ENCODE results near the gene PDE6A.

DNA sequence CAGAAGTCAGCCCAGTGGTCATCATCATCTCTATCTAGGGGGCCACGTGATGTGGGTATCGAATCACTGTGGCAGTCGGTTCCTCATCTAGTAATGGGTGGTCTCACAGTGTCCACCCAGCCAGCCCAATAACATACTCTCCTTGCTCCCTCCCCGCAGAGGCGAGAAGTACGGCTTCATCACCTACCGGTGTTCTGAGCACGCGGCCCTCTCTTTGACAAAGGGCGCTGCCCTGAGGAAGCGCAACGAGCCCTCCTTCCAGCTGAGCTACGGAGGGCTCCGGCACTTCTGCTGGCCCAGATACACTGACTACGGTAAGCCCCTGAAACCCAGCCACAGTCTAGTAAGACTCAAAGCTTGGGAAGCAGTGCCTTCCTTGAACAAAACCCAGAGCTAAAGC, 99.0 kb downstream of the PDE6A start:
- TF ChIP-seq CBX8 (IDR thresholded peaks at IDR 0.05; ENCODE audit: borderline replicate concordance, low read depth, low read length) (no peak), HDAC2 (IDR thresholded peaks at IDR 0.05; ENCODE audit: borderline replicate concordance in 1 of 2, low read depth in 2 of 2, low read length in 2 of 2) (no peak)
